HepG2 (cell line): ENCODE measurements around the gene NRBF2. TPM values are rescaled to one million over a fixed set of nuclear protein-coding genes. Genes with fewer than 3 reads are reported as not detected.
A peak's percentile ranks its signal among the peaks of the same experiment; 100 is the strongest.

ENCODE experiments used
- AFF4 ChIP-seq: sonication (generic); formaldehyde crosslinking; IDR thresholded peaks from 2 replicates; pipeline ENCODE4 v1.4.0; 2020; ENCODE audit warnings: missing genetic modification reagents
- CHD4 ChIP-seq: fragments of 200-600 bp; sonication (generic); IDR thresholded peaks from 2 replicates; pipeline ENCODE4 v1.7.0; 2017; ENCODE audit warnings: mild to moderate bottlenecking, low read length, borderline replicate concordance
- EEA1 ChIP-seq: sonication (generic); formaldehyde crosslinking; IDR thresholded peaks from 2 replicates; pipeline ENCODE4 v1.5.1; 2020; ENCODE audit warnings: mild to moderate bottlenecking, missing genetic modification reagents, borderline replicate concordance
- KLF13 ChIP-seq: sonication (generic); formaldehyde crosslinking; IDR thresholded peaks from 2 replicates; pipeline ENCODE4 v1.4.0; 2020; ENCODE audit warnings: mild to moderate bottlenecking, missing genetic modification reagents
- NFE2L1 ChIP-seq: sonication (generic); formaldehyde crosslinking; IDR thresholded peaks from 2 replicates; pipeline ENCODE4 v1.4.0; 2020; ENCODE audit warnings: missing genetic modification reagents, mild to moderate bottlenecking, borderline replicate concordance
- NR3C1 ChIP-seq: sonication (generic); formaldehyde crosslinking; IDR thresholded peaks from 2 replicates; pipeline ENCODE4 v1.4.0; 2020; ENCODE audit warnings: missing genetic modification reagents
- PAWR ChIP-seq: sonication (generic); formaldehyde crosslinking; IDR thresholded peaks from 2 replicates; pipeline ENCODE4 v1.4.0; 2020; ENCODE audit warnings: missing genetic modification reagents, mild to moderate bottlenecking, borderline replicate concordance
- POLR2AphosphoS2 ChIP-seq: IDR thresholded peaks from 2 replicates; pipeline ENCODE4 v1.6.1; 2011; ENCODE audit warnings: low read depth, low read length, improper control_type of control experiment
- RARA ChIP-seq: IDR thresholded peaks from 2 replicates; pipeline ENCODE4 v1.6.1; 2016; ENCODE audit warnings: missing genetic modification reagents, missing compliant biosample characterization
- RBM22 ChIP-seq: fragments of 200-400 bp; formaldehyde crosslinking; optimal IDR thresholded peaks from 2 replicates; pipeline ENCODE3; 2017; ENCODE audit warnings: mild to moderate bottlenecking, low read length, moderate library complexity
- SMC3 ChIP-seq: IDR thresholded peaks from 2 replicates; pipeline ENCODE4 v1.6.1; 2011; ENCODE audit warnings: low read length, improper control_type of control experiment
- SMYD3 ChIP-seq: sonication (generic); formaldehyde crosslinking; IDR thresholded peaks from 2 replicates; pipeline ENCODE4 v1.8.1; 2023; ENCODE audit warnings: mild to moderate bottlenecking, missing genetic modification reagents
- STAG1 ChIP-seq: sonication (generic); formaldehyde crosslinking; IDR thresholded peaks from 2 replicates; pipeline ENCODE4 v1.4.0; 2020; ENCODE audit warnings: missing genetic modification reagents
- TOPORS ChIP-seq: sonication (generic); formaldehyde crosslinking; IDR thresholded peaks from 2 replicates; pipeline ENCODE4 v1.8.0; 2023; ENCODE audit warnings: mild to moderate bottlenecking, missing genetic modification reagents
- ZBTB10 ChIP-seq: sonication (generic); formaldehyde crosslinking; IDR thresholded peaks from 2 replicates; pipeline ENCODE4 v1.4.0; 2020; ENCODE audit warnings: missing genetic modification reagents, borderline replicate concordance
- ZKSCAN1 ChIP-seq: fragments of 150-350 bp; IDR thresholded peaks from 2 replicates; pipeline ENCODE4 v1.6.1; 2014; ENCODE audit warnings: low read length
- ZNF276 ChIP-seq: sonication (generic); formaldehyde crosslinking; IDR thresholded peaks from 2 replicates; pipeline ENCODE4 v1.4.0; 2020; ENCODE audit warnings: mild to moderate bottlenecking, low read depth, missing genetic modification reagents
- ZNF597 ChIP-seq: sonication (generic); formaldehyde crosslinking; IDR thresholded peaks from 2 replicates; pipeline ENCODE4 v1.5.0; 2020; ENCODE audit warnings: missing genetic modification reagents
- ZNF800 ChIP-seq: sonication (generic); formaldehyde crosslinking; IDR thresholded peaks from 2 replicates; pipeline ENCODE4 v1.4.0; 2020; ENCODE audit warnings: missing genetic modification reagents
- ZSCAN30 ChIP-seq: sonication (generic); formaldehyde crosslinking; IDR thresholded peaks from 2 replicates; pipeline ENCODE4 v1.5.0; 2020; ENCODE audit warnings: mild to moderate bottlenecking, missing genetic modification reagents
- polyA plus RNA-seq, 8 experiments: library from polyadenylated mRNA; depleted of rRNA in 3 of 8; stranded (reverse) in 7 of 8; unstranded in 1 of 8; fragments of >200 nt; fragmentation: Illumina TruSeq in 4 of 8; extraction: Trizol in 4 of 8; gene quantifications; 2 replicates each; pipeline versions ENCODE4 v1.2.1 to v1.2.3, GENCODE V29; 2011 to 2016; ENCODE audit warnings: low read depth in 4 of 8, missing spikeins in 1 of 8, mixed read lengths in 1 of 8; ENCODE audit not compliant: insufficient read depth in 1 of 8
- total RNA-seq, 5 experiments: library from RNA; depleted of rRNA; stranded (reverse); fragments of >200 nt; fragmentation: Illumina TruSeq; extraction: Trizol; gene quantifications; 2 replicates each; pipeline ENCODE4 v1.2.3, GENCODE V29; 2016; ENCODE audit warnings: low read depth in 1 of 5

Gene NRBF2
- total and polyA plus RNA-seq, 2 of the 13 experiments (the other 11 are each of a cell fraction or from before 2014, with no cell fraction given): 20.0 to 28.4 TPM

- TF ChIP-seq ZNF800 (no peak), ZNF597 (CRISPR knock-in tag) (no peak), PAWR (CRISPR knock-in tag) (no peak), ZBTB10 (CRISPR knock-in tag) (no peak), ZNF276 (CRISPR knock-in tag) (no peak), NR3C1 (CRISPR knock-in tag) (no peak), ZKSCAN1 (no peak), KLF13 (CRISPR knock-in tag) (no peak), STAG1 (peak; percentile 76), AFF4 (CRISPR knock-in tag) (no peak), POLR2AphosphoS2 (peak; percentile 74; the same call in 1 of the 2 replicates), TOPORS (CRISPR knock-in tag) (no peak), SMC3 (peak; percentile 59), SMYD3 (CRISPR knock-in tag) (no peak), RBM22 (peak; percentile 85), CHD4 (no peak), NFE2L1 (CRISPR knock-in tag) (no peak), ZSCAN30 (CRISPR knock-in tag) (no peak), EEA1 (CRISPR knock-in tag) (no peak), RARA (CRISPR knock-in tag) (no peak)
These were observed 33.7 kb downstream of the NRBF2 start (continued) for GRCh38 chr10:63166742-63167258.
